T follicular helper cell (primary cell): ENCODE measurements around the gene IL3RA.
"Not testable (repeated sequence)": the region's sequence is repeated elsewhere in the genome, so short reads cannot be mapped to it uniquely, and the experiment has no call there.

Experiments used
- DNase-seq: peaks from one replicate; pipeline ENCODE4 v3.0.0-alpha.2; 2020; ENCODE audit warnings: low read depth

The IL3RA gene

GRCh38 chrX:1398431-1399340 lies 62.1 kb downstream of the IL3RA start:
- DNase-seq, result no peak

GRCh38 chrX:1400049-1400448 lies 63.5 kb downstream of the IL3RA start:
- no peak for DNase-seq

GRCh38 chrX:1400742-1401471 lies 64.3 kb downstream of the IL3RA start:
- no peak for DNase-seq

DNA sequence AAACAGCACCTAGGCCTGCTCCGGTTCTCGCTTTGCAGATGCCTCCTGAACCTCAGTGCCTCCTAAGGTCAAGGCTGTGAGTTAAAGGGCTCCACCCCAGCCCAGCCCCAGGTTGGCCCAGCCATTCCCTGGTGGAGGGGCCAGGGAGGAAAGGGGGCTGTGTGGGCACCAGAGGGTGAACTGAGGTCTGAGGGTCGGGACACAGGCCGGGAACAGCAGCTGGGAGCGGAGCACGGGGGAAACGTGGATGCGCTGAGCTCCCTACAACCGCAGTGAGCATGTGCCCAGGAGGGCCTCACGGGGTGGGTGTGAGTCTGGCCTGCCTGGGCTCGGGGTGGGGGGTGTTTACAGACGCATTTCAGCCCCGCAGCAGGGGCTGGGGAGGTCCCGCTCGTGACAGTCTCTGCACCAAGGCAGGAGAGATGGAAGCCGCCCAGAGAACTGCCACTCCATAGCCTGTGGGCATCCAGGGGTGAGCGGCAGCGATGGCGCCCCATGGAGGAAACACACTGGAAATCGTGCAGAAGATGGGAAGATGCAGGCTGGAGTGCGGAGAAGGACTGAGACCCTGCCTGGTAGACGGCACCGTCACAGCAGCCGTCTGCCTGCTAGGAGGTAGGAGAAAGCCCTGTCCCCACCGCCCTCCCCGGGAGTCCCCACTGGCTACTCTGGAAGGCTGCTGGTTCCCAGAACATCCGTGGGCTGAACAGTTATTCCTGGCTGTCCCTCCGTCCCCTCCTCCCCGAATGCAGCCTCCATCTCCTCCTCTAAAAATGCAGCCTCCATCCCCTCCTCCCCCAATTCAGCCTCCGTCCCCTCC lies 65.2 kb downstream of the IL3RA start:
- no peak for DNase-seq

DNA sequence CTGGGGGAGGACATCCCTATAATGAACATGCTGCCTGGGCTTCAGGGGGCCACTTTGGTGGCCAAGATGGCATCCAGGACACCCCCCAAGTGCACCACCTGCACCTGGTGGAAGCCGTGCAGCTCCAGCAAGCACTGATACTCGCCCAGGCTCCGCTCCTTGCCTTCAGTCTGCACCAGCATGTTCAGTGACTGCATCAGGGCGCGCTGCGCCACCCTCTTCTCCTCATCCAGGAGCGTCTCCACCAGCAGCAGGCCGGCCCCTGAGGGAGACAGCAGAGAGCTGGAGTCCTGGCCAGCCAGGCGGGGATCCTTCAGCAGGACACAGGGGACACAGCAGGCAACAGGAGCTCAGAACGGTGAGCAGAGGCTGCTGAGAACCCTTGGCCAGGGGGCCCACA lies 66.6 kb downstream of the IL3RA start:
- DNase-seq, result no peak

DNA sequence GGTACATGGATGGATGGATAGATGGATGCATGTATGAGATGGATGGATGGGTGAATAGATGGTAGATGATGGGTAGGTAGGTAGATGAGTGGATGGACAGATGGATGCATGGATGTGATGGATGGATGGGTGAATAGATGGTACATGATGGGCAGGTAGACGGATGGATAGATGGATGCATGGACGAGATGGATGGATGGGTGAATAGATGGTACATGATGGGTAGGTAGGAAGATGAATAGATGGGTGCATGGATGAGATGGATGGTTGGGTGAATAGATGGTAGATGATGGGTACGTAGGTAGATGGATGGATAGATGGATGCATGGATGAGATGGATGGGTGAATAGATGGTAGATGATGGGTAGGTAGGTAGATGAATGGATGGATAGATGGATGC lies 67.3 kb downstream of the IL3RA start:
- not testable (repeated sequence) for DNase-seq

- DNase-seq, result not testable (repeated sequence)
Measured at GRCh38 chrX:1405769-1406168, 69.2 kb downstream of the IL3RA start.

GRCh38 chrX:1407035-1407434 lies 70.5 kb downstream of the IL3RA start:
- DNase-seq, result no peak

- no peak for DNase-seq
Measured at GRCh38 chrX:1411326-1411725, 74.7 kb downstream of the IL3RA start.

DNA sequence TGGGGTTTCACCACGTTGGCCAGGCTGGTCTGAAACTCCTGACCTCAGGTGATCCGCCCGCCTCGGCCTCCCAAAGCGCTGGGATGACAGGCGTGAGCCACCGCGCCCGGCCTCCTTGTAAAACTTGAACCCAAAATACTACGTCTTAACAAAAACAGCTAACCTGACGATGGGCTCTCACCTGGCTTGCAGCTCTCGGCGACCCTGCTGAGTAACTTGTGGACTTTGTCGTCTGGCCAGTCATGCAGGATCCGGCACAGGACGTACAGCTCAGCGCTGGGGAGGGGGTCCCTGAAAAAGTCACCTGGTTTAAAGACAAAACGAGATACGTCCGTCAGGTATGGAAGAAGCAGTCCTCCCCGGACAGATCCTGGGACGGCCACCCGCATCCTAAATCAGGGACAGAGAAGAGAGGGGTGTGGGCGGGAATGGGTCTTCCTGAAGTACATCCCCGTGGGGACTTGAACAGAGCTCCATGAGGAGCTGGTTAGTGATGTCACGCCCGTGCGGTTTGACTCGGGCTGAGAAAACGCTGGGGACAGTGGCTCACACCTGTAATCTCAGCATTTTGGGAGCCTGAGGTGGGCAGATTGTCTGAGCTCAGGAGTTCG lies 76.1 kb downstream of the IL3RA start:
- no peak for DNase-seq

GRCh38 chrX:1416327-1416784 lies 79.8 kb downstream of the IL3RA start:
- DNase-seq, result no peak

- DNase-seq, result no peak
Measured at GRCh38 chrX:1416965-1417760, 80.6 kb downstream of the IL3RA start.

- DNase-seq, result no peak
Measured at GRCh38 chrX:1417921-1418771, 81.6 kb downstream of the IL3RA start.

- DNase-seq, result no peak
Measured at GRCh38 chrX:1418901-1419544, 82.4 kb downstream of the IL3RA start.

- no peak for DNase-seq
Measured at GRCh38 chrX:1419545-1420355, 83.2 kb downstream of the IL3RA start.

- DNase-seq, result no peak
Measured at GRCh38 chrX:1420371-1420770, 83.8 kb downstream of the IL3RA start.

GRCh38 chrX:1421433-1422134 lies 85.0 kb downstream of the IL3RA start:
- DNase-seq, result no peak

- DNase-seq, result no peak
Measured at GRCh38 chrX:1422135-1422465, 85.5 kb downstream of the IL3RA start.
